GM19467 (cell line): ENCODE measurements around the gene CMYA5.
"Not testable (repeated sequence)": the region's sequence is repeated elsewhere in the genome, so short reads cannot be mapped to it uniquely, and the experiment has no call there.

Source experiments
- ATAC-seq: cut with Tn5 transposase; IDR thresholded peaks from one replicate; pipeline ENCODE4 v1.9.1; 2021; ENCODE audit warnings: mild to moderate bottlenecking, moderate library complexity; ENCODE audit not compliant: unreplicated experiment

The CMYA5 gene

GRCh38 chr5:79689541-79690466, at the start of gene CMYA5:
Gene CMYA5 (plus strand): TSS chr5:79689836. CDS start chr5:79689908, 72 bp downstream.
- no peak for ATAC-seq

- ATAC-seq = no peak
These were observed 49.0 kb upstream of the CMYA5 start for GRCh38 chr5:79640571-79641055.

GRCh38 chr5:79641414-79641813, 48.2 kb upstream of the CMYA5 start:
- no peak for ATAC-seq

- no peak for ATAC-seq
These were observed 47.4 kb upstream of the CMYA5 start for GRCh38 chr5:79642210-79642609.

GRCh38 chr5:79653843-79654242, 35.8 kb upstream of the CMYA5 start:
- no peak for ATAC-seq

GRCh38 chr5:79663212-79663611, 26.4 kb upstream of the CMYA5 start:
- ATAC-seq = no peak

- no peak for ATAC-seq
These were observed 22.9 kb upstream of the CMYA5 start for GRCh38 chr5:79666758-79667157.

GRCh38 chr5:79672392-79672791, 17.2 kb upstream of the CMYA5 start:
- no peak for ATAC-seq

- not testable (repeated sequence) for ATAC-seq
These were observed 13.3 kb upstream of the CMYA5 start for GRCh38 chr5:79676354-79676753.

- ATAC-seq = not testable (repeated sequence)
These were observed 7.5 kb upstream of the CMYA5 start for GRCh38 chr5:79682102-79682501.

- ATAC-seq = no peak
These were observed 4.9 kb upstream of the CMYA5 start for GRCh38 chr5:79684782-79685181.

- no peak for ATAC-seq
These were observed 4.0 kb upstream of the CMYA5 start for GRCh38 chr5:79685627-79686026.

GRCh38 chr5:79686799-79687198, 2.8 kb upstream of the CMYA5 start:
- no peak for ATAC-seq

GRCh38 chr5:79687889-79688288, 1.7 kb upstream of the CMYA5 start:
- no peak for ATAC-seq

GRCh38 chr5:79691007-79691406, 1.4 kb downstream of the CMYA5 start:
- ATAC-seq = no peak

- no peak for ATAC-seq
These were observed 3.0 kb downstream of the CMYA5 start for GRCh38 chr5:79692596-79692995.

GRCh38 chr5:79694183-79694582, 4.5 kb downstream of the CMYA5 start:
- ATAC-seq = no peak

- no peak for ATAC-seq
These were observed 5.0 kb downstream of the CMYA5 start for GRCh38 chr5:79694652-79695051.

- no peak for ATAC-seq
These were observed 5.9 kb downstream of the CMYA5 start for GRCh38 chr5:79695526-79695925.

- ATAC-seq = no peak
These were observed 7.9 kb downstream of the CMYA5 start for GRCh38 chr5:79697222-79698170.

GRCh38 chr5:79699763-79700400, 10.2 kb downstream of the CMYA5 start:
- peak; percentile 77 for ATAC-seq
